HUES6 (cell line): ENCODE results near the gene RASGRF2.
"Not testable (repeated sequence)": the region's sequence is repeated elsewhere in the genome, so short reads cannot be mapped to it uniquely, and the experiment has no call there.

Source experiments
- H3K27ac ChIP-seq: 2 replicates; pipeline ENCODE4 v1.7.0; 2013; ENCODE audit warnings: low read depth, mild to moderate bottlenecking, low read length, inconsistent platforms
- H3K27me3 ChIP-seq: 2 replicates; pipeline ENCODE4 v1.6.1; 2013; ENCODE audit warnings: low read length; ENCODE audit not compliant: control insufficient read depth, insufficient read depth
- H3K36me3 ChIP-seq: 2 replicates; pipeline ENCODE4 v1.6.1; 2013; ENCODE audit warnings: low read length; ENCODE audit not compliant: control insufficient read depth, insufficient read depth
- H3K4me1 ChIP-seq: 2 replicates; pipeline ENCODE4 v1.6.1; 2013; ENCODE audit warnings: low read length; ENCODE audit not compliant: control insufficient read depth, insufficient read depth
- H3K4me3 ChIP-seq: 2 replicates; pipeline ENCODE4 v1.5.1; 2013; ENCODE audit warnings: low read depth, low read length
- H3K9ac ChIP-seq: one replicate; pipeline ENCODE4 v1.6.1; 2013; ENCODE audit warnings: mild to moderate bottlenecking, low read length
- H3K9me3 ChIP-seq: 2 replicates; pipeline ENCODE4 v1.6.1; 2013; ENCODE audit warnings: low read depth, low read length; ENCODE audit not compliant: control insufficient read depth, insufficient read depth

The RASGRF2 gene

GRCh38 chr5:81105261-81105877 is 145.2 kb downstream of the RASGRF2 start:
- Histone ChIP-seq H3K27me3 (no peaks in the 10 kb centered on the region), H3K9ac (no peak overlapping the region), H3K4me3 (no peak overlapping the region), H3K4me1 (no peaks in the 10 kb centered on the region), H3K27ac (no peak overlapping the region), H3K36me3 (no peaks in the 10 kb centered on the region), H3K9me3 (no peaks in the 10 kb centered on the region)

GRCh38 chr5:81115261-81115660 is 155.1 kb downstream of the RASGRF2 start:
- Histone ChIP-seq H3K9ac (no peak overlapping the region), H3K4me3 (no peak overlapping the region), H3K27me3 (no peaks in the 10 kb centered on the region), H3K9me3 (no peaks in the 10 kb centered on the region), H3K36me3 (peaks cover 10% of the 10 kb centered on the region; the same call in 1 of the 2 replicates), H3K4me1 (no peaks in the 10 kb centered on the region), H3K27ac (no peak overlapping the region)

- no peaks in the 10 kb centered on the region for H3K4me1 ChIP-seq
- H3K9me3 ChIP-seq, result no peaks in the 10 kb centered on the region
- no peak overlapping the region for H3K27ac ChIP-seq
- no peaks in the 10 kb centered on the region for H3K27me3 ChIP-seq
- H3K36me3 ChIP-seq, result peaks cover 10% of the 10 kb centered on the region; the same call in 1 of the 2 replicates
- no peak overlapping the region for H3K4me3 ChIP-seq
- H3K9ac ChIP-seq, result no peak overlapping the region
Observed at GRCh38 chr5:81117566-81117965, 157.4 kb downstream of the RASGRF2 start.

- Histone ChIP-seq H3K36me3 (peaks cover 4% of the 10 kb centered on the region; the same call in 1 of the 2 replicates), H3K27ac (no peak overlapping the region), H3K9ac (no peak overlapping the region), H3K9me3 (no peaks in the 10 kb centered on the region), H3K27me3 (no peaks in the 10 kb centered on the region), H3K4me3 (no peak overlapping the region), H3K4me1 (no peaks in the 10 kb centered on the region)
Observed at GRCh38 chr5:81121273-81121672, 161.1 kb downstream of the RASGRF2 start.

GRCh38 chr5:81121836-81122630 is 161.9 kb downstream of the RASGRF2 start:
- no peaks in the 10 kb centered on the region for H3K4me1 ChIP-seq
- H3K9ac ChIP-seq, result no peak overlapping the region
- H3K27me3 ChIP-seq, result no peaks in the 10 kb centered on the region
- no peak overlapping the region for H3K4me3 ChIP-seq
- H3K9me3 ChIP-seq, result no peaks in the 10 kb centered on the region
- H3K27ac ChIP-seq, result no peak overlapping the region
- peaks cover 4% of the 10 kb centered on the region; the same call in 1 of the 2 replicates for H3K36me3 ChIP-seq

GRCh38 chr5:81124689-81125088 is 164.5 kb downstream of the RASGRF2 start:
- not testable (repeated sequence) for H3K36me3 ChIP-seq, H3K4me3 ChIP-seq, H3K27ac ChIP-seq, H3K4me1 ChIP-seq, H3K9me3 ChIP-seq, H3K27me3 ChIP-seq, H3K9ac ChIP-seq

- H3K4me1 ChIP-seq, result no peaks in the 10 kb centered on the region
- H3K27ac ChIP-seq, result no peak overlapping the region
- no peaks in the 10 kb centered on the region; the same call in 1 of the 2 replicates for H3K36me3 ChIP-seq
- H3K27me3 ChIP-seq, result no peaks in the 10 kb centered on the region
- no peaks in the 10 kb centered on the region for H3K9me3 ChIP-seq
- H3K4me3 ChIP-seq, result no peak overlapping the region
- no peak overlapping the region for H3K9ac ChIP-seq
Observed at GRCh38 chr5:81125959-81126358, 165.8 kb downstream of the RASGRF2 start.

- Histone ChIP-seq H3K9me3 (no peaks in the 10 kb centered on the region), H3K4me3 (no peak overlapping the region), H3K36me3 (no peaks in the 10 kb centered on the region; the same call in 1 of the 2 replicates)
Observed at GRCh38 chr5:81128416-81128815, 168.3 kb downstream of the RASGRF2 start.

GRCh38 chr5:81132381-81132780 is 172.2 kb downstream of the RASGRF2 start:
- Histone ChIP-seq H3K9me3 (peaks cover 3% of the 10 kb centered on the region; the same call in 1 of the 2 replicates), H3K4me3 (no peak overlapping the region), H3K4me1 (0 out of 2 replicates have a peak, but pooled peaks cover 3% of the 10 kb centered on the region), H3K9ac (no peak overlapping the region), H3K27ac (no peak overlapping the region), H3K36me3 (no peaks in the 10 kb centered on the region; the same call in 1 of the 2 replicates), H3K27me3 (no peaks in the 10 kb centered on the region)

More at GRCh38 chr5:81128416-81128815, 168.3 kb downstream of the RASGRF2 start:
- Histone ChIP-seq H3K27ac (no peak overlapping the region), H3K27me3 (no peaks in the 10 kb centered on the region), H3K4me1 (0 out of 2 replicates have a peak, but pooled peaks cover 3% of the 10 kb centered on the region), H3K9ac (no peak overlapping the region)

- Histone ChIP-seq H3K9ac (no peak overlapping the region), H3K9me3 (peaks cover 3% of the 10 kb centered on the region; the same call in 1 of the 2 replicates), H3K27me3 (no peaks in the 10 kb centered on the region), H3K36me3 (no peaks in the 10 kb centered on the region), H3K27ac (no peak overlapping the region), H3K4me1 (0 out of 2 replicates have a peak, but pooled peaks cover 3% of the 10 kb centered on the region), H3K4me3 (no peak overlapping the region)
Observed at GRCh38 chr5:81134066-81134465, 173.9 kb downstream of the RASGRF2 start.

- H3K9me3 ChIP-seq, result peaks cover 3% of the 10 kb centered on the region; the same call in 1 of the 2 replicates
- no peaks in the 10 kb centered on the region for H3K36me3 ChIP-seq
- no peaks in the 10 kb centered on the region for H3K27me3 ChIP-seq
- no peak overlapping the region for H3K9ac ChIP-seq
- H3K4me1 ChIP-seq, result 0 out of 2 replicates have a peak, but pooled peaks cover 3% of the 10 kb centered on the region
- H3K27ac ChIP-seq, result no peak overlapping the region
- no peak overlapping the region for H3K4me3 ChIP-seq
Observed at GRCh38 chr5:81134566-81134965, 174.4 kb downstream of the RASGRF2 start.
